Cardiac fibroblast (primary cell): ENCODE measurements around the gene SUPT3H.

Source experiments
- DNase-seq, 2 donors: peaks; one replicate each; pipeline versions ENCODE4 v3.0.0 to v3.0.0-alpha.2; 2010; ENCODE audit warnings: low read depth in 2 of 2
- H3K4me3 ChIP-seq, 2 donors: replicated peaks in 1 of 2; 1 replicate in 1 of 2; 2 replicates in 1 of 2; pipeline ENCODE4 v1.5.1; 2011; ENCODE audit warnings: low read depth in 2 of 2, low read length in 2 of 2, mild to moderate bottlenecking in 2 of 2, moderate library complexity in 1 of 2
- TF ChIP-seq, protein P1 (sequence below): IDR thresholded peaks from one replicate; pipeline ENCODE4 v1.5.1; 2011; ENCODE audit warnings: low read depth, mild to moderate bottlenecking, low read length, inconsistent platforms

Gene SUPT3H

DNA sequence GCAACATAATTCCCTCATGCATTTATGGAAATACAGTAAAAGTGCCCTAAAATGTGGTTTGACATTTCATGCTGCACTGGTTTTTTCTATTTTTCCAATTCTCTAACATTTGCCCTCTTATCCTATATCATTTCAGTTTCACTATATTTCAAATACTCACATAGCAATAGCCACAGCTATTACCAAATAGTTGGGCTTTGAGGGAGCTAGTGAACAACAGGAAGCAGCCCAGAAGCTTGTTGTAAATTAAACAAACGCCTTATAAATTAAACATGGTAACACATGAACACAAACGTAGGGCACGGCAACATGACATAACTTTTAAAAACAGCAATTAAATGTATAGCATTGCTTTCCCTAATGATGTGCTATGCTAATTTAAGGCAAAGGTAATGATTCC, 521.3 kb downstream of the SUPT3H start:
- TF ChIP-seq, protein P1, sequence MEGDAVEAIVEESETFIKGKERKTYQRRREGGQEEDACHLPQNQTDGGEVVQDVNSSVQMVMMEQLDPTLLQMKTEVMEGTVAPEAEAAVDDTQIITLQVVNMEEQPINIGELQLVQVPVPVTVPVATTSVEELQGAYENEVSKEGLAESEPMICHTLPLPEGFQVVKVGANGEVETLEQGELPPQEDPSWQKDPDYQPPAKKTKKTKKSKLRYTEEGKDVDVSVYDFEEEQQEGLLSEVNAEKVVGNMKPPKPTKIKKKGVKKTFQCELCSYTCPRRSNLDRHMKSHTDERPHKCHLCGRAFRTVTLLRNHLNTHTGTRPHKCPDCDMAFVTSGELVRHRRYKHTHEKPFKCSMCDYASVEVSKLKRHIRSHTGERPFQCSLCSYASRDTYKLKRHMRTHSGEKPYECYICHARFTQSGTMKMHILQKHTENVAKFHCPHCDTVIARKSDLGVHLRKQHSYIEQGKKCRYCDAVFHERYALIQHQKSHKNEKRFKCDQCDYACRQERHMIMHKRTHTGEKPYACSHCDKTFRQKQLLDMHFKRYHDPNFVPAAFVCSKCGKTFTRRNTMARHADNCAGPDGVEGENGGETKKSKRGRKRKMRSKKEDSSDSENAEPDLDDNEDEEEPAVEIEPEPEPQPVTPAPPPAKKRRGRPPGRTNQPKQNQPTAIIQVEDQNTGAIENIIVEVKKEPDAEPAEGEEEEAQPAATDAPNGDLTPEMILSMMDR = no peak
- DNase-seq = peak; percentile 25 to 35

DNA sequence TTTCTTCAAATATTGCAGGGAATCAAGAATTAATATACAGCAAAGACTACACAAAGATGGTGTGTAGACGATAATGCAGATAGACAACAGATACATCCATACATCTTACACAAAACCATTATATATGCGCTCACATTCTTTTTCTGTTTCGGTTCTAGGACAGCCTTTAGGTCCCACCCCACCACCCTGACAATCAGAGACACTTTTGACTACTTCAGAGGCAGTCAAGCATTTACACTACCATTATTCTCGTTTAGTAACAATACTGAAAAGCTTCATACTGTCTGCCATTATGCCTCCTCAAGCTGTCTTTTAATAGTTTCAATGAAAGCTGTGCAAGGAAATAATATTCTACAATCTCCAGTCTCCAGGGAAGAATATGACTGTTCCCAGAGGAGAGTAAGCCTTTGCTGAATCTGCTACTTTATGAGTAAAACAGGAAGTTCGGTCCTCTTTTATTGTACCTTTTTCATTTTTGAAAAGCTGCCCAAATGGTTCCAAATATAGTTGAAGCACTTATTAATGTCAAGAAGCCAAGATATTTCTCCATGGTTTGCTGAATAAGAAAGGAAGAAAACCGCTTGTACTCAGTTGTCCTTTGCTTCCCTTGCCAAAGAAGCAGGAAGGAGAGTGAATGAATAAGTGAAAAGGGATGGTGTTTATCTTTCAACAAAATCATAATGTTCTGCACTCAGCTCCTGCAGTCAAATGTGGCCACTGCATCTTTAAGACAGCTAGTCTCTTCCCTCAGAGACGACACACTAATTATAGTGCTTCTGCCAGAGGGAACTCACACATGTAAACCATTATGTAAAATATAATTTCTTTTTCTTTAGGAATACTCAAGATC, 521.9 kb downstream of the SUPT3H start:
- TF ChIP-seq, protein P1 = no peak
- peak overlapping the region in 1 of 2 donors; percentile 11 for H3K4me3 ChIP-seq
- DNase-seq = peak; percentile 82 to 90

More for the DNA sequence above, 521.3 kb downstream of the SUPT3H start:
- no peak overlapping the region for H3K4me3 ChIP-seq

DNA sequence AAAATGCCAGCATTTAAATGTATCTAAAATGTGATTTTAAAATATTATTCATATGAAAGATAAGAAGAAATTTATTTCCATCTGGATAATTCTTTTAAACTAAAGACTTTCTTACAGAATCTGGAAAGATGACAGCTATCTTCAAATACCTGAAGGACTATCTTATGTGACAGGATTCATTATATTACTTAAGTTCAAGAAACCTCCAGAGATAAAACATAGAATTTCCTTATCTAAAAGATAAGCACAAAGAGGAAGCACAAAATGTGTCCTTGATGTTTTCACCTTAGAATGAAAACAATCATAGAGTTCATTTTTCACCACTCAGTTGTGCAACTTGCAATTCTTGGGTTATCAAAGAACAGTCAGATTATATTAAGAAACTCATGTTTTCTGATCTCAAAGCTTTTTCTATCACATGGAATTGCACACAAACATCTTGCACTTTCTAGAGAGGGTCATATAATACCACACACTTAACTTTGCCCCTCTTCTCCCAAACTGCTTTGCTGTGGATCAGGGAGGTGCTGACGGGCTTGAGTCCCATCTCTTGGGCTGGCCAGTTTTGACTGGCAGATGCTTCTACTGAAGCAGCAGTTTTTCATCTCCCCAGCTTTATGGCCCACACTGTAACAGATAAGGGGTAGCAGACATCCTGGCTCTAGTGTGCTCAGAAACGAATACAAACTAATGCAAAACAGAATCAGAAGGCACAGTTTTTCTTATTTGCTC, 522.9 kb downstream of the SUPT3H start:
- no peak overlapping the region for H3K4me3 ChIP-seq

DNA sequence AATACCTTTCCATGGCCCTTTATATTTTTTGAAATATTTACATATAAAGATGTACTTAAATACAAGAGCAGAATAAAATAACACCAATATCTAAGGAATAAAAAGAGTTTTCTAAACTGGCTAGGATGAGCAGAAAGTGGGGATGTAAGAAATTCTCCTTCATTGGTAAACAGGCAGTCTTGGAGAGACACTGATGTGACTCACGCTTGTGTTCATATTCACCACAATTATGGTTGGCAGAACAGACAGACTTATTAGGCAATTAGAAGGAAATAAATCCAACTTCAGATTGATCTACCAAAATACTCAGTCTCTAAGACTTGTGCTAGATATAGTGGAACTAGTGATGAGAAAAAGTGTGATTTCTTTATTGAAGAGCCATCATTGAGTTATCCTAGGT, 526.6 kb downstream of the SUPT3H start:
- TF ChIP-seq, protein P1 = no peak
- peak; percentile 64 to 83 for DNase-seq
- H3K4me3 ChIP-seq = no peak overlapping the region

More for the DNA sequence above, 522.9 kb downstream of the SUPT3H start:
- TF ChIP-seq, protein P1 = no peak
- peak in 1 of 2 donors; percentile 8 for DNase-seq

DNA sequence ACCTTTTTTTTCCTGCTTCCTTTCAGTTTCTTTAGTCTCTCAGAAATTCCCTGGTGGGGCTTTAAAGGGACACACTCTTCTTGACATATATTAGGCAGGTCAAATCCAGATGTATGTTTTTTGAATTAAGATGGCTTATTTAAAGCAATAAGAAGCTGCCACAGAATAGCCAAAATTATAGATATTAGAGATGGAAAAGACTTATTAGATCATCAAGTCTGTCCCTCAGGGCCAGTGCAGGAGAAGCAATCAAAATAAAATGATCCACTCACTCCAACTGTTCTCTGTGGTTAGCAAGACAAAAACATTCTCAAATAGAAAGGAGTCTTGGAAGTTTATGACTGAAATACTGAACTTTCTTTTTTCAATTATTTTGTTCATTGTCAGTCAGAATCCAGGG, 527.4 kb downstream of the SUPT3H start:
- DNase-seq = peak in 1 of 2 donors; percentile 36
- TF ChIP-seq, protein P1 = no peak
- H3K4me3 ChIP-seq = no peak overlapping the region

DNA sequence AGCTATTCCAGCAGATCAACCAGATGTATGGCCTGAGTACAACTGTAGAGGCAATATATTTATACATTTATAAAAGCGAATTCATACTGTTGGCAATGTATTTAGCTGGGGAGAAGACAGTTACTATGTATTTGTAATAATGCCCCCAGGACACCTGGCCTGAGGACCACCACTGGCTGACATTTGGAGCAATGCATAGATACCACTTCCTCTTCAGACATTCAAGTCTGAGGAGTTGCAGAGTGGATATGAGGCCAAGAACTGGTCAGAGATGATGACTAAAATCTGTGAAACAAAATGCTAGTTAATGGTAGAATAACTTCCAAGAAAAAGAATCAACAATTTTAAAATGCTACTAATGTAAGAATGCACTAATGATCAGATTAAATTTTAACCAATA, 527.9 kb downstream of the SUPT3H start:
- H3K4me3 ChIP-seq = no peak overlapping the region
- peak; percentile 13 to 39 for DNase-seq
- TF ChIP-seq, protein P1 = no peak
